HepG2 (cell line): Measurements from ENCODE around the gene EPB41L1. TPM values are rescaled to one million over a fixed set of nuclear protein-coding genes. Genes with fewer than 3 reads are reported as not detected.
A peak's percentile ranks its signal among the peaks of the same experiment; 100 is the strongest.

ENCODE experiments used
- ATAC-seq: fragments of 200-7000 bp; cut with Tn5 transposase; 3 replicates; pipeline ENCODE4 v1.9.1; 2020; ENCODE audit warnings: mild to moderate bottlenecking, moderate library complexity
- BruUV-seq: library from RNA; stranded (reverse); fragments of 400-500 nt; replicated peaks from 2 replicates; lab custom pipeline; 2021; lab: Mats Ljungman, UMichigan
- CTCF ChIA-PET: fragments of 300-600 bp; formaldehyde crosslinking; extraction: SDS; loops from one replicate; lab custom pipeline; 2021; ENCODE audit warnings: low total read pairs, inconsistent platforms, low intra/inter-chr PET ratio; lab: Yijun Ruan, JAX
- POLR2A ChIA-PET: fragments of 350-600 bp; sonication (Branson Sonifier 250); formaldehyde crosslinking; loops from one replicate; lab custom pipeline; 2020; ENCODE audit warnings: antibody characterized with exemption, inconsistent platforms; lab: Yijun Ruan, JAX
- DNase-seq: peaks from one replicate; pipeline ENCODE4 v3.0.0-alpha.2; 2015; ENCODE audit warnings: low spot score
- FAIRE-seq: peaks from 3 replicates; lab custom pipeline; 2011; peaks lifted over from hg19 to GRCh38; lab: Jason Lieb, UNC
- H2AFZ ChIP-seq: one replicate; pipeline ENCODE4 v1.6.1; 2011; ENCODE audit warnings: low read length, inconsistent platforms
- H3K27ac ChIP-seq: fragments of 300-600 bp; 3 replicates; pipeline ENCODE4 v1.8.0; 2011; ENCODE audit warnings: mixed run types, mild to moderate bottlenecking, mixed read lengths, low read length, inconsistent platforms; ENCODE audit not compliant: insufficient read depth; ENCODE audit errors: extremely low read length
- H3K27me3 ChIP-seq, 2 experiments: fragments of 200-600 bp in 1 of 2; 2 replicates in 1 of 2; 3 replicates in 1 of 2; pipeline versions ENCODE4 v1.6.0 to v1.8.0; 2011; ENCODE audit warnings: low read length in 2 of 2, mild to moderate bottlenecking in 2 of 2, moderate library complexity in 2 of 2, inconsistent platforms in 1 of 2; ENCODE audit not compliant: insufficient read depth in 2 of 2, control insufficient read depth in 1 of 2
- H3K36me3 ChIP-seq, 2 experiments: fragments of 200-600 bp in 1 of 2; replicated peaks in 1 of 2; 2 replicates in 1 of 2; 3 replicates in 1 of 2; pipeline versions ENCODE4 v1.5.1 to v1.8.0; 2011; ENCODE audit warnings: low read length in 2 of 2, inconsistent platforms in 1 of 2; ENCODE audit not compliant: insufficient read depth in 2 of 2, control insufficient read depth in 1 of 2
- H3K4me1 ChIP-seq: 2 replicates; pipeline ENCODE4 v1.5.1; 2012; ENCODE audit warnings: low read length, inconsistent platforms; ENCODE audit not compliant: insufficient read depth
- H3K4me2 ChIP-seq: 2 replicates; pipeline ENCODE4 v1.6.0; 2011; ENCODE audit warnings: low read depth, low read length, inconsistent platforms
- H3K4me3 ChIP-seq, 3 experiments: fragments of 200-600 bp in 1 of 3; sonication (generic), shearing (Covaris generic) in 1 of 3; replicated peaks in 1 of 3; 2 replicates each; pipeline ENCODE4 v1.5.1; 2011 to 2016; ENCODE audit warnings: low read length in 3 of 3, inconsistent platforms in 2 of 3, low read depth in 2 of 3, mild to moderate bottlenecking in 2 of 3, control low read depth in 1 of 3, mixed read lengths in 1 of 3; ENCODE audit not compliant: insufficient read depth in 1 of 3
- H3K79me2 ChIP-seq: one replicate; pipeline ENCODE4 v1.6.1; 2011; ENCODE audit warnings: low read length, inconsistent platforms; ENCODE audit not compliant: insufficient read depth
- H3K9ac ChIP-seq: 2 replicates; pipeline ENCODE4 v1.6.0; 2011; ENCODE audit warnings: mild to moderate bottlenecking, low read depth, low read length, inconsistent platforms; ENCODE audit not compliant: insufficient read depth
- H3K9me3 ChIP-seq: 2 replicates; pipeline ENCODE4 v1.5.1; 2012; ENCODE audit warnings: mild to moderate bottlenecking, low read length
- H4K20me1 ChIP-seq: 2 replicates; pipeline ENCODE4 v1.6.0; 2011; ENCODE audit warnings: inconsistent platforms, mild to moderate bottlenecking, low read length, moderate library complexity; ENCODE audit not compliant: insufficient read depth
- CEBPB ChIP-seq: IDR thresholded peaks from 2 replicates; pipeline ENCODE4 v1.6.1; 2011; ENCODE audit warnings: low read depth, low read length, improper control_type of control experiment, borderline replicate concordance
- DNMT1 ChIP-seq: sonication (generic); formaldehyde crosslinking; IDR thresholded peaks from 2 replicates; pipeline ENCODE4 v1.5.1; 2020; ENCODE audit warnings: mild to moderate bottlenecking, missing genetic modification reagents
- EHMT2 ChIP-seq: fragments of 200-600 bp; sonication (generic); IDR thresholded peaks from 2 replicates; pipeline ENCODE4 v1.7.0; 2017; ENCODE audit warnings: antibody characterized with exemption, low read depth, low read length, borderline replicate concordance
- FOXA1 ChIP-seq, 2 experiments: fragments of 450-650 bp in 1 of 2; sonication (generic) in 1 of 2; formaldehyde crosslinking in 1 of 2; IDR thresholded peaks; 2 replicates each; pipeline versions ENCODE4 v1.4.0 to v1.6.1; 2016 to 2020; ENCODE audit warnings: missing genetic modification reagents in 1 of 2
- GATAD1 ChIP-seq: IDR thresholded peaks from 2 replicates; pipeline ENCODE4 v1.6.1; 2016; ENCODE audit warnings: missing genetic modification reagents, missing compliant biosample characterization
- GATAD2A ChIP-seq: IDR thresholded peaks from 2 replicates; pipeline ENCODE4 v1.6.1; 2016
- HHEX ChIP-seq: IDR thresholded peaks from 2 replicates; pipeline ENCODE4 v1.6.1; 2016; ENCODE audit warnings: control low read depth
- MAFG ChIP-seq: sonication (generic); formaldehyde crosslinking; IDR thresholded peaks from 2 replicates; pipeline ENCODE4 v1.5.1; 2020; ENCODE audit warnings: mild to moderate bottlenecking, missing genetic modification reagents
- MEIS2 ChIP-seq: sonication (generic); formaldehyde crosslinking; IDR thresholded peaks from 2 replicates; pipeline ENCODE4 v1.9.0; 2021; ENCODE audit warnings: mild to moderate bottlenecking, missing genetic modification reagents
- PHB2 ChIP-seq: fragments of 450-650 bp; IDR thresholded peaks from 2 replicates; pipeline ENCODE4 v1.6.1; 2018; ENCODE audit not compliant: partially characterized antibody
- RNF2 ChIP-seq: fragments of 450-650 bp; conservative IDR thresholded peaks from 2 replicates; pipeline ENCODE4 v1.6.1; 2016; ENCODE audit warnings: low read depth
- SP2 ChIP-seq: sonication (generic); formaldehyde crosslinking; IDR thresholded peaks from 2 replicates; pipeline ENCODE4 v1.5.1; 2020; ENCODE audit warnings: mild to moderate bottlenecking, missing genetic modification reagents
- ZBTB7B ChIP-seq: sonication (generic); formaldehyde crosslinking; IDR thresholded peaks from 2 replicates; pipeline ENCODE4 v1.4.0; 2020; ENCODE audit warnings: missing genetic modification reagents
- ZNF230 ChIP-seq: sonication (generic); formaldehyde crosslinking; IDR thresholded peaks from 2 replicates; pipeline ENCODE4 v1.4.0; 2020; ENCODE audit warnings: mild to moderate bottlenecking, missing genetic modification reagents
- ZNF879 ChIP-seq: sonication (generic); formaldehyde crosslinking; IDR thresholded peaks from 2 replicates; pipeline ENCODE4 v1.8.1; 2023; ENCODE audit warnings: missing genetic modification reagents
- ZSCAN29 ChIP-seq: sonication (generic); formaldehyde crosslinking; conservative IDR thresholded peaks from 2 replicates; pipeline ENCODE4 v1.4.0; 2020; ENCODE audit warnings: mild to moderate bottlenecking, missing genetic modification reagents
- ZSCAN30 ChIP-seq: sonication (generic); formaldehyde crosslinking; IDR thresholded peaks from 2 replicates; pipeline ENCODE4 v1.5.0; 2020; ENCODE audit warnings: mild to moderate bottlenecking, missing genetic modification reagents
- WGBS: methylation state at CpG from one replicate; pipeline ENCODE4 v1.1.6; 2017; ENCODE audit warnings: low lambda C conversion rate; 5-methylcytosine and 5-hydroxymethylcytosine counted together
- in situ Hi-C: cut with HindIII; loops from 2 replicates; pipeline ENCODE4 v1.10.0; 2017; ENCODE audit warnings: low pct_unique_long_range_greater_than_20kb; ENCODE audit not compliant: extremely low pct_ligation_motif_present
- intact Hi-C: fragments of 100-400 bp; cut with micrococcal nuclease; formaldehyde crosslinking; loops from one replicate; pipeline ENCODE4 v1.10.0; 2022; ENCODE audit not compliant: unreplicated experiment
- polyA plus RNA-seq, 8 experiments: library from polyadenylated mRNA; depleted of rRNA in 3 of 8; stranded (reverse) in 7 of 8; unstranded in 1 of 8; fragments of >200 nt; fragmentation: Illumina TruSeq in 4 of 8; extraction: Trizol in 4 of 8; gene quantifications; 2 replicates each; pipeline versions ENCODE4 v1.2.1 to v1.2.3, GENCODE V29; 2011 to 2016; ENCODE audit warnings: low read depth in 4 of 8, missing spikeins in 1 of 8, mixed read lengths in 1 of 8; ENCODE audit not compliant: insufficient read depth in 1 of 8
- total RNA-seq, 5 experiments: library from RNA; depleted of rRNA; stranded (reverse); fragments of >200 nt; fragmentation: Illumina TruSeq; extraction: Trizol; gene quantifications; 2 replicates each; pipeline ENCODE4 v1.2.3, GENCODE V29; 2016; ENCODE audit warnings: low read depth in 1 of 5
- TF ChIP-seq, protein P1 (sequence below): sonication (generic); formaldehyde crosslinking; IDR thresholded peaks from 2 replicates; pipeline ENCODE4 v1.4.0; 2020; ENCODE audit warnings: missing genetic modification reagents
- TF ChIP-seq, protein P2 (sequence below): sonication (generic); formaldehyde crosslinking; IDR thresholded peaks from 2 replicates; pipeline ENCODE4 v1.8.0; 2023; ENCODE audit warnings: mild to moderate bottlenecking, missing genetic modification reagents
- TF ChIP-seq, protein P3 (sequence below): sonication (generic); formaldehyde crosslinking; IDR thresholded peaks from 2 replicates; pipeline ENCODE4 v1.4.0; 2020; ENCODE audit warnings: missing genetic modification reagents
- TF ChIP-seq, protein P4 (sequence below): sonication (generic); formaldehyde crosslinking; IDR thresholded peaks from 2 replicates; pipeline ENCODE4 v1.4.0; 2020; ENCODE audit warnings: missing genetic modification reagents

Gene EPB41L1
- total and polyA plus RNA-seq, 2 of the 13 experiments (the other 11 are each of a cell fraction or from before 2014, with no cell fraction given) = 16.7 to 39.0 TPM

DNA sequence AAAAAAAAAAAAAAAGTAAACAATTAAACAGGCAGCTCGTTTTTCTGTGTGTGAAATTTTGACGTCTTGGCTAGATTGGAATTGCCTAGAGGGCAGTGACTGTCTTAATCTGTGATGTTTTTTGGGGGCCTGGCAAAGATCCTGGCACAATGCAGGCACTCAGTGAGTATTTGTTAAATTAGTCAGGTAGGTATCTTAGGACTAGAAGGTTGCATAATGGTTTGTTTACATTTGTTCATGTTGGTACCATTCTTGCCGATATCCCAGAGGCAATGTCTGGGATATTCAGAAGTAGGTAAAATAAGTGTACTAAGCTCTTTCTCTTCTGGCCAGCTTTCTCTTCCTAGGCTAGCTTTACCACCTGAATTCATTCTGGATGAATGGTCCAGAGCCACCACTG, 84.2 kb downstream of the EPB41L1 start:
- peaks cover 35% of the 10 kb centered on the region for H3K4me1 ChIP-seq
- WGBS = 53% methylated on average over 3 of the region's 3 CpGs
- H3K27me3 ChIP-seq = no peaks in the 10 kb centered on the region; a peak in 1 of 5 replicates
- ChIA-PET CTCF (no interaction called here), POLR2A (interaction anchor here (0.7 kb wide), 1 partner anchor 19 kb away, joined by 3 read pairs; no protein-coding TSS in a partner anchor)
- peaks cover 40% of the 10 kb centered on the region for H3K79me2 ChIP-seq
- H3K9ac ChIP-seq = no peak overlapping the region
- H3K4me3 ChIP-seq = no peak overlapping the region
- no peaks in the 10 kb centered on the region for H3K9me3 ChIP-seq
- in situ Hi-C loops (no loop called here), intact Hi-C loops (no loop called here)
- H4K20me1 ChIP-seq = no peaks in the 10 kb centered on the region
- no peak overlapping the region for H2AFZ ChIP-seq
- no peak overlapping the region for H3K27ac ChIP-seq
- no peak for FAIRE-seq
- H3K36me3 ChIP-seq = peaks cover 19 to 40% of the 10 kb centered on the region in 2 experiments
- ATAC-seq = no peak
- peak overlapping the region; percentile 26; the same call in 1 of the 2 replicates for H3K4me2 ChIP-seq
- no peak for DNase-seq
- no TSS peak for BruUV-seq
- no peak for TF ChIP-seq MEIS2 (CRISPR knock-in tag)
- no peak for TF ChIP-seq ZNF879 (CRISPR knock-in tag)
- TF ChIP-seq, protein P1, sequence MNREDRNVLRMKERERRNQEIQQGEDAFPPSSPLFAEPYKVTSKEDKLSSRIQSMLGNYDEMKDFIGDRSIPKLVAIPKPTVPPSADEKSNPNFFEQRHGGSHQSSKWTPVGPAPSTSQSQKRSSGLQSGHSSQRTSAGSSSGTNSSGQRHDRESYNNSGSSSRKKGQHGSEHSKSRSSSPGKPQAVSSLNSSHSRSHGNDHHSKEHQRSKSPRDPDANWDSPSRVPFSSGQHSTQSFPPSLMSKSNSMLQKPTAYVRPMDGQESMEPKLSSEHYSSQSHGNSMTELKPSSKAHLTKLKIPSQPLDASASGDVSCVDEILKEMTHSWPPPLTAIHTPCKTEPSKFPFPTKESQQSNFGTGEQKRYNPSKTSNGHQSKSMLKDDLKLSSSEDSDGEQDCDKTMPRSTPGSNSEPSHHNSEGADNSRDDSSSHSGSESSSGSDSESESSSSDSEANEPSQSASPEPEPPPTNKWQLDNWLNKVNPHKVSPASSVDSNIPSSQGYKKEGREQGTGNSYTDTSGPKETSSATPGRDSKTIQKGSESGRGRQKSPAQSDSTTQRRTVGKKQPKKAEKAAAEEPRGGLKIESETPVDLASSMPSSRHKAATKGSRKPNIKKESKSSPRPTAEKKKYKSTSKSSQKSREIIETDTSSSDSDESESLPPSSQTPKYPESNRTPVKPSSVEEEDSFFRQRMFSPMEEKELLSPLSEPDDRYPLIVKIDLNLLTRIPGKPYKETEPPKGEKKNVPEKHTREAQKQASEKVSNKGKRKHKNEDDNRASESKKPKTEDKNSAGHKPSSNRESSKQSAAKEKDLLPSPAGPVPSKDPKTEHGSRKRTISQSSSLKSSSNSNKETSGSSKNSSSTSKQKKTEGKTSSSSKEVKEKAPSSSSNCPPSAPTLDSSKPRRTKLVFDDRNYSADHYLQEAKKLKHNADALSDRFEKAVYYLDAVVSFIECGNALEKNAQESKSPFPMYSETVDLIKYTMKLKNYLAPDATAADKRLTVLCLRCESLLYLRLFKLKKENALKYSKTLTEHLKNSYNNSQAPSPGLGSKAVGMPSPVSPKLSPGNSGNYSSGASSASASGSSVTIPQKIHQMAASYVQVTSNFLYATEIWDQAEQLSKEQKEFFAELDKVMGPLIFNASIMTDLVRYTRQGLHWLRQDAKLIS (CRISPR knock-in tag) = no peak
- TF ChIP-seq CEBPB = peak; percentile 73; the same call in 1 of the 2 replicates
- no peak for TF ChIP-seq SP2 (CRISPR knock-in tag)
- TF ChIP-seq MAFG (CRISPR knock-in tag) = no peak
- no peak for TF ChIP-seq ZBTB7B
- no peak for TF ChIP-seq ZNF230 (CRISPR knock-in tag)
- TF ChIP-seq ZSCAN30 (CRISPR knock-in tag) = no peak
- TF ChIP-seq EHMT2 = no peak
- TF ChIP-seq GATAD2A (CRISPR knock-in tag) = peak; percentile 45; the same call in 1 of the 2 replicates
- TF ChIP-seq, protein P2, sequence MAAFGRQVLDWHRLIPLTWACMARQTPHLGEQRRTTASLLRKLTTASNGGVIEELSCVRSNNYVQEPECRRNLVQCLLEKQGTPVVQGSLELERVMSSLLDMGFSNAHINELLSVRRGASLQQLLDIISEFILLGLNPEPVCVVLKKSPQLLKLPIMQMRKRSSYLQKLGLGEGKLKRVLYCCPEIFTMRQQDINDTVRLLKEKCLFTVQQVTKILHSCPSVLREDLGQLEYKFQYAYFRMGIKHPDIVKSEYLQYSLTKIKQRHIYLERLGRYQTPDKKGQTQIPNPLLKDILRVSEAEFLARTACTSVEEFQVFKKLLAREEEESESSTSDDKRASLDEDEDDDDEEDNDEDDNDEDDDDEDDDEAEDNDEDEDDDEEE = no peak
- no peak for TF ChIP-seq PHB2
- no peak for TF ChIP-seq FOXA1 (IDR thresholded peaks at IDR 0.05)
- peak; percentile 57; the same call in 1 of the 2 replicates for TF ChIP-seq FOXA1 (CRISPR knock-in tag; IDR thresholded peaks at IDR 0.05)
- no peak for TF ChIP-seq ZSCAN29
- TF ChIP-seq, protein P3, sequence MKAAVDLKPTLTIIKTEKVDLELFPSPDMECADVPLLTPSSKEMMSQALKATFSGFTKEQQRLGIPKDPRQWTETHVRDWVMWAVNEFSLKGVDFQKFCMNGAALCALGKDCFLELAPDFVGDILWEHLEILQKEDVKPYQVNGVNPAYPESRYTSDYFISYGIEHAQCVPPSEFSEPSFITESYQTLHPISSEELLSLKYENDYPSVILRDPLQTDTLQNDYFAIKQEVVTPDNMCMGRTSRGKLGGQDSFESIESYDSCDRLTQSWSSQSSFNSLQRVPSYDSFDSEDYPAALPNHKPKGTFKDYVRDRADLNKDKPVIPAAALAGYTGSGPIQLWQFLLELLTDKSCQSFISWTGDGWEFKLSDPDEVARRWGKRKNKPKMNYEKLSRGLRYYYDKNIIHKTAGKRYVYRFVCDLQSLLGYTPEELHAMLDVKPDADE (CRISPR knock-in tag) = no peak
- TF ChIP-seq HHEX (CRISPR knock-in tag) = no peak
- TF ChIP-seq, protein P4, sequence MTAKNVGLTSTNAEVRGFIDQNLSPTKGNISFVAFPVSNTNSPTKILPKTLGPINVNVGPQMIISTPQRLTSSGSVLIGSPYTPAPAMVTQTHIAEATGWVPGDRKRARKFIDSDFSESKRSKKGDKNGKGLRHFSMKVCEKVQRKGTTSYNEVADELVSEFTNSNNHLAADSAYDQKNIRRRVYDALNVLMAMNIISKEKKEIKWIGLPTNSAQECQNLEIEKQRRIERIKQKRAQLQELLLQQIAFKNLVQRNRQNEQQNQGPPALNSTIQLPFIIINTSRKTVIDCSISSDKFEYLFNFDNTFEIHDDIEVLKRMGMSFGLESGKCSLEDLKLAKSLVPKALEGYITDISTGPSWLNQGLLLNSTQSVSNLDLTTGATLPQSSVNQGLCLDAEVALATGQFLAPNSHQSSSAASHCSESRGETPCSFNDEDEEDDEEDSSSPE (CRISPR knock-in tag) = no peak
- 0 out of 2 replicates have a peak, but pooled peaks have one; percentile 31 for TF ChIP-seq GATAD1
- no peak for TF ChIP-seq DNMT1 (CRISPR knock-in tag)
- TF ChIP-seq RNF2 = no peak
